ENCODE data around the gene MAP2K2. TPM values are rescaled to one million over a fixed set of nuclear protein-coding genes. Genes with fewer than 3 reads are reported as not detected.

The MAP2K2 gene
- total and polyA plus RNA-seq, 9 of the 15 experiments (the other 6 are each of a cell fraction or from before 2014, with no cell fraction given), result 1.0 to 151 (median 58.3) TPM

- no peaks in the 10 kb centered on the region for H3K9me1 ChIP-seq (ENCODE audit: control insufficient read depth, insufficient read depth, low read length)
- no peaks in the 10 kb centered on the region for H3K79me2 ChIP-seq (ENCODE audit: control insufficient read depth, insufficient read depth, low read length)
- no peak overlapping the region for H2AFZ ChIP-seq (ENCODE audit: low read depth, low read length)
- H3K9me3 ChIP-seq (replicated peaks; ENCODE audit: control insufficient read depth, insufficient read depth, low read depth, low read length), result no peaks in the 10 kb centered on the region
- FAIRE-seq (peak; percentile 89), ATAC-seq (peak; percentile 95), DNase-seq (ENCODE audit: extremely low read depth in 1 of 4, low spot score in 3 of 4) (peak; percentile 78 to 81 (median 79))
- POLR2A ChIA-PET, result interaction anchor here (0.6 to 2.0 kb wide), 6 partner anchors 13 to 1011 kb away, joined by 3 to 9 read pairs (median 4); partner anchors contain the start of genes CREB3L3 and EEF2
- no peak overlapping the region for H3K4me3 ChIP-seq
- no peaks in the 10 kb centered on the region for H3K27me3 ChIP-seq (ENCODE audit: control insufficient read depth in 2 of 2, insufficient read depth in 2 of 2, low read length in 2 of 2)
- H3K4me1 ChIP-seq (replicated peaks in 1 of 2; ENCODE audit: control insufficient read depth in 2 of 2, insufficient read depth in 2 of 2, low read length in 2 of 2), result peaks cover 0 to 17% of the 10 kb centered on the region in 2 experiments; a peak in 2 of 5 replicates
- H4K20me1 ChIP-seq (replicated peaks; ENCODE audit: control insufficient read depth, insufficient read depth, low read length), result no peaks in the 10 kb centered on the region
- CTCF ChIA-PET (ENCODE audit: low intra/inter-chr PET ratio), result interaction anchor here (0.7 to 1.2 kb wide), 4 partner anchors 25 to 152 kb away, joined by 3 to 4 read pairs (median 4); no protein-coding TSS in a partner anchor
- no peak overlapping the region; the same call in 1 of the 2 replicates for H3K4me2 ChIP-seq (ENCODE audit: insufficient read depth, low read length)
- BruUV-seq (replicated peaks), result no TSS peak
- intact Hi-C loops (cut with micrococcal nuclease), result loop anchor here (1.0 kb wide), 2 partner anchors 46 to 64 kb away; no protein-coding TSS in a partner anchor
- 19% methylated on average over 12 of the region's 12 CpGs for WGBS (ENCODE audit: insufficient coverage, low coverage, missing lambda C conversion rate)
- in situ Hi-C loops (cut with MboI), result no loop called here
- H3K36me3 ChIP-seq (ENCODE audit: control insufficient read depth, insufficient read depth, low read length), result no peaks in the 10 kb centered on the region
- no peak overlapping the region for H3K27ac ChIP-seq (ENCODE audit: extremely low read depth, low read depth, low read length)
- H3K9ac ChIP-seq (ENCODE audit: insufficient read depth in 1 of 2, low read depth in 2 of 2, low read length in 2 of 2), result no peak overlapping the region
- TF ChIP-seq CREM (IDR thresholded peaks at IDR 0.05; ENCODE audit: low read depth), result 0 out of 2 replicates have a peak, but pooled peaks have one; percentile 32
- TF ChIP-seq REST (IDR thresholded peaks at IDR 0.05; ENCODE audit: borderline replicate concordance), result peak; percentile 43; the same call in 1 of the 2 replicates
- no peak for TF ChIP-seq REST (CRISPR knock-in tag; IDR thresholded peaks at IDR 0.05; ENCODE audit: low read depth)
- TF ChIP-seq ATF3 (IDR thresholded peaks at IDR 0.05), result no peak
- 0 out of 2 replicates have a peak, but pooled peaks have one; percentile 7 for TF ChIP-seq ATF3 (CRISPR knock-in tag; conservative IDR thresholded peaks at IDR 0.05)
- 0 out of 4 replicates have a peak, but pooled peaks of 1 of the 2 experiments have one; percentile 28 for TF ChIP-seq TRIM24 (IDR thresholded peaks at IDR 0.05)
- TF ChIP-seq THRB (CRISPR knock-in tag; conservative IDR thresholded peaks at IDR 0.05), result no peak
- peak; percentile 56; the same call in 1 of the 2 replicates for TF ChIP-seq ARID2 (IDR thresholded peaks at IDR 0.05)
- no peak for TF ChIP-seq E2F5 (CRISPR knock-in tag; IDR thresholded peaks at IDR 0.05)
- TF ChIP-seq NBN (IDR thresholded peaks at IDR 0.05; ENCODE audit: low read depth), result 0 out of 2 replicates have a peak, but pooled peaks have one; percentile 28
- no peak for TF ChIP-seq KAT7 (CRISPR knock-in tag; IDR thresholded peaks at IDR 0.05; ENCODE audit: borderline replicate concordance)
Observed at GRCh38 chr19:4140237-4140711, 16.4 kb upstream of the MAP2K2 start.
